ENCODE data around the gene THAP8. TPM values are rescaled to one million over a fixed set of nuclear protein-coding genes. Genes with fewer than 3 reads are reported as not detected.

Gene THAP8
- 9.2 TPM for polyA plus RNA-seq (ENCODE audit: insufficient read length)
- long read RNA-seq, donor 1, transcript THAP8-201 (4 exons, 1,825 nt) = major isoform, 9 of 16 reads
- long read RNA-seq, donor 1, partial matches to known transcripts = 5 of 16 reads
- long read RNA-seq, donor 1, other reads (novel, unspliced or antisense) = 0 of 16 reads
- long read RNA-seq, donor 2, transcript THAP8-201 (4 exons, 1,825 nt) = major isoform, 6 of 8 reads
- long read RNA-seq, donor 2, partial matches to known transcripts = 0 of 8 reads
- long read RNA-seq, donor 2, other reads (novel, unspliced or antisense) = 0 of 8 reads
- long read RNA-seq, donor 3, partial matches to known transcripts = 0 of 4 reads
- long read RNA-seq, donor 3, other reads (novel, unspliced or antisense) = 0 of 4 reads
- long read RNA-seq, donor 4 = 0 reads
- long read RNA-seq, donor 5, transcript THAP8-201 (4 exons, 1,825 nt) = major isoform, 16 of 18 reads
- long read RNA-seq, donor 5, partial matches to known transcripts = 0 of 18 reads
- long read RNA-seq, donor 5, other reads (novel, unspliced or antisense) = 0 of 18 reads
- long read RNA-seq, donor 6, partial matches to known transcripts = 0 of 3 reads
- long read RNA-seq, donor 6, other reads (novel, unspliced or antisense) = 0 of 3 reads
- long read RNA-seq, donor 7, transcript THAP8-201 (4 exons, 1,825 nt) = major isoform, 11 of 13 reads
- long read RNA-seq, donor 7, partial matches to known transcripts = 0 of 13 reads
- long read RNA-seq, donor 7, other reads (novel, unspliced or antisense) = 0 of 13 reads
- long read RNA-seq, donor 8, transcript THAP8-201 (4 exons, 1,825 nt) = major isoform, 5 of 121 reads
- long read RNA-seq, donor 8, partial matches to known transcripts = 66 of 121 reads
- long read RNA-seq, donor 8, other reads (novel, unspliced or antisense) = 49 of 121 reads

GRCh38 chr19:36054119-36054732, at the start of gene THAP8:
TSS of gene THAP8 (minus strand) at chr19:36054285. CDS start at chr19:36054217, 68 bp downstream.
- peak; percentile 99 for DNase-seq

- DNase-seq = no peak
These were observed 49.0 kb upstream of the THAP8 start for GRCh38 chr19:36103040-36103626.

- DNase-seq = no peak
These were observed 47.7 kb upstream of the THAP8 start for GRCh38 chr19:36101550-36102327.

- no peak for DNase-seq
These were observed 46.4 kb upstream of the THAP8 start for GRCh38 chr19:36100476-36100875.

- DNase-seq = no peak
These were observed 45.2 kb upstream of the THAP8 start for GRCh38 chr19:36099166-36099785.

- no peak for DNase-seq
These were observed 43.0 kb upstream of the THAP8 start for GRCh38 chr19:36097036-36097435.

GRCh38 chr19:36093687-36094086, 39.6 kb upstream of the THAP8 start:
- no peak for DNase-seq

GRCh38 chr19:36093146-36093662, 39.1 kb upstream of the THAP8 start:
- DNase-seq = no peak

GRCh38 chr19:36092566-36092965, 38.5 kb upstream of the THAP8 start:
- DNase-seq = no peak

- DNase-seq = no peak
These were observed 37.0 kb upstream of the THAP8 start for GRCh38 chr19:36090910-36091695.

- DNase-seq = no peak
These were observed 35.8 kb upstream of the THAP8 start for GRCh38 chr19:36089847-36090246.

- DNase-seq = no peak
These were observed 32.2 kb upstream of the THAP8 start for GRCh38 chr19:36086326-36086725.

- no peak for DNase-seq
These were observed 30.3 kb upstream of the THAP8 start for GRCh38 chr19:36084231-36085009.

GRCh38 chr19:36082916-36083315, 28.8 kb upstream of the THAP8 start:
- DNase-seq = no peak

- no peak for DNase-seq
These were observed 27.8 kb upstream of the THAP8 start for GRCh38 chr19:36081894-36082293.

GRCh38 chr19:36081385-36081784, 27.3 kb upstream of the THAP8 start:
- no peak for DNase-seq

GRCh38 chr19:36079389-36079945, 25.4 kb upstream of the THAP8 start:
- no peak for DNase-seq

GRCh38 chr19:36073121-36073876, 19.2 kb upstream of the THAP8 start:
- DNase-seq = no peak
